ENCODE measurements around the gene ZRANB3.
A peak's percentile ranks its signal among the peaks of the same experiment; 100 is the strongest.

Gene ZRANB3

GRCh38 chr2:135271006-135271405 is 260.0 kb downstream of the ZRANB3 start:
- in situ Hi-C loops (cut with MboI; ENCODE audit: low pct_unique_long_range_greater_than_20kb, low sequenced_read_pairs): no loop called here
- no peak for DNase-seq

GRCh38 chr2:135265960-135266490 is 265.0 kb downstream of the ZRANB3 start:
- no peak for DNase-seq
- in situ Hi-C loops (cut with MboI; ENCODE audit: low pct_unique_long_range_greater_than_20kb, low sequenced_read_pairs): no loop called here

- no peak for DNase-seq
- in situ Hi-C loops (cut with MboI; ENCODE audit: low pct_unique_long_range_greater_than_20kb, low sequenced_read_pairs): no loop called here
These were observed 271.9 kb downstream of the ZRANB3 start for GRCh38 chr2:135259123-135259522.

DNA sequence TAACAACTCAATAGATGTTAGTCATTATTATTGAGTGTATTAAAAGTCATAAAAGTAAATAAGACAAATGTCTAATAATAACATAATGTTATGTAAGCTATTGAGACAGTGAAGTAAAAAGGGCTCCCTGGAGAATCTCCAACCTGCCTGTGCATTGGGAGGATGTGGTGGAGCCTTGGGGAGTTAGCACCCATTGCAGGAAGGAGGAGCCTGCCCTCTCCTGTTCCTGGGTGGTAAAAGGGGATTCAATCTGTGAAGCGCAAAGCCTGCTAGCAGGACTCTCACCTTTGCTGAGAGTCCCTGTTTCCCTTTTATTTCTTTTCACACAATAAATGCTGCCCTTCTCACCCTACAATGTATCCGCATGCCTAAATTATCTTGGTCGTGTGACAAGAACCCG is 272.8 kb downstream of the ZRANB3 start:
- no peak for DNase-seq
- in situ Hi-C loops (cut with MboI; ENCODE audit: low pct_unique_long_range_greater_than_20kb, low sequenced_read_pairs): no loop called here

DNA sequence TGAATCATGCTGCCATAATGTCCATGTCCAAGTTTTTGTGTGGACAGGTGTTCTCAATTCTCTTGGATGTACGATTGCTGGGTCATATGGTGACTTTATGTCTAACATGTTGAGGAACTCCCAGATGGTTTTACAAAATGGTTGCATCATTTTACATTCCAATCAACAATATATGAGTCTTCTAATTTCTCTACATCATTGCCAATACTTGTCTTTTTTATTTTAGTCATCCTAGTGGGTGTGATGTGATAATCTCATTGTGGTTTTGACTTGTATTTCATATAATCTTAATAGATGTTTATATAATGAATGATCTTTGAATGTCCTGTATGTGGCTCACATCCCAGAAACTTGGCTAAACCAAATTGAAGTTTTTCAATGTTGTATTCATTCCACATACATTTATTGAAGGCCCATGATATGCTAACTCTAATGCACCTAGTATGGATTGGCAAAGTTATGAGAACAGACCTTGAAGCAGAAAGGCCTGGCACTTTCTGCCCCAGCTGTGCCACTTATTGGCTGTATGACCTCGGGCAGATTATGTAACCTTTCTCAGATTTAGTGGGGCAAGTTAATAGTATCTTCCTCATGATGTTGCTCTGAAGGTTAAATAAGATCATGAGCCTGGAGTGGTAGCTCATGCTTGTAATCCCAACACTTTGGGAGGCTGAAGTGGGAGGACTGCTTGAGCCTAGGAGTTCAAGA is 273.5 kb downstream of the ZRANB3 start:
- no peak for DNase-seq
- in situ Hi-C loops (cut with MboI; ENCODE audit: low pct_unique_long_range_greater_than_20kb, low sequenced_read_pairs): no loop called here

DNA sequence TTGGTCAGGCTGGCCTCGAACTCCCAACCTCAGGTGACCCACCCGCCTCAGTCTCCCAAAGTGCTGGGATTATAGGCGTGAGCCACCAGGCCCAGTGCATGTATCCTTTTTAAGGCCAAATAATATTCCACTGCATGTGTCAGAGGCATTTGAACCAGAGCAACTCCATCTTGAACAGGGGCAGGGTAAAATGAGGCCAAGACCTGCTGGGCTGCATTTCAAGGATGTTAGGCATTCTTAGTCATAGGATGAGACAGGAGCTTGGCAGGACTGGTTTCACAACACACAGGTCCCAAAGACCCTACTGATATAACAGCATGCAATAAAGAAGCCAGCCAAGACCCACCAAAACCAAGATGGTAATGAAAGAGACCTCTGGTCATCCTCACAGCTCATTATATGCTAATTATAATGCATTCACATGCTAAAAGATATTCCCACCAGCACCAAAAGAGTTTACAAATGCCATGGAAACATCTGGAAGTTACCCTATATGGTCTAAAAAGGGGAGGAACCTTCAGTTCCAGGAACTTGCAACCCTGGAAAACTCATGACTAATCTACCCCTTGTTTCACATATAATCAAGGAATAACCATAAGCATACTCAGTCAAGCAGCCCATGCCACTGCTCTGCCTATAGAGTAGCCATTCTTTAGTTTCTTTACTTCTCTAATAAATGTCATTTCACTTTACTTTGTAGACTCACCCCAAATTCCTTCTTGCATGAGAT is 274.3 kb downstream of the ZRANB3 start:
- DNase-seq: no peak
- in situ Hi-C loops (cut with MboI; ENCODE audit: low pct_unique_long_range_greater_than_20kb, low sequenced_read_pairs): no loop called here

- in situ Hi-C loops (cut with MboI; ENCODE audit: low pct_unique_long_range_greater_than_20kb, low sequenced_read_pairs): no loop called here
- peak; percentile 70 for DNase-seq
These were observed 275.8 kb downstream of the ZRANB3 start for GRCh38 chr2:135255208-135255607.

DNA sequence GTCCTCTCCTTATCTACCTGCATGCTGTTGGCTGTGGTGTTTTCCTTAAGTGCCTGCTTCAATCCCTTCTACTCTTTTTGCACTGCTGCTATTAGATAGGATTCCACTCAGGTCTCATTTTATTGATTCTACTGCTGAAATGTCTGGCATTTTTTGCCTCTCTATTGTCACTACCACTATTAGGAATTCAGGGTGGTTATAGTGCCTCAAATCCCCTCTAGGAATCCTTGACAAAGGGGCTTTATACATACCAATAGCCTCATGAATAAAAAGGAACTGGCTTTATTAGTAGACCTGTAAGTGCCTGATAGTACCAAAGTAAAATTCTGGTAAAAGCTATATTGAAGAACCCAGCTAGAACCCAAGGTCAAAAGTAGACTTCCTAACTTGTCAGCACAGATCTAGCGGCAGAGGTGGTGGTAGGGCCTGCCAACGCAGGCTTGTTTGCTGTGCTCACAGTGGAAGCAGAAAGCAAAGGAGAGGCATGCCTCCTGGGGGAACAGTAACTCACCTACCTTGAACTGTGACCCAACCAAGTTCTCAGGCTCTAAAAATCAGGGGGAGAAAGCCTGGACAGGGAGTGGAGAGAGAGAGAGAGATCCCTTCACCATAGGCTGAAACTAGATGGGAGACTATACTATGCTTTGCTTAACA is 278.1 kb downstream of the ZRANB3 start:
- in situ Hi-C loops (cut with MboI; ENCODE audit: low pct_unique_long_range_greater_than_20kb, low sequenced_read_pairs): no loop called here
- DNase-seq: no peak

DNA sequence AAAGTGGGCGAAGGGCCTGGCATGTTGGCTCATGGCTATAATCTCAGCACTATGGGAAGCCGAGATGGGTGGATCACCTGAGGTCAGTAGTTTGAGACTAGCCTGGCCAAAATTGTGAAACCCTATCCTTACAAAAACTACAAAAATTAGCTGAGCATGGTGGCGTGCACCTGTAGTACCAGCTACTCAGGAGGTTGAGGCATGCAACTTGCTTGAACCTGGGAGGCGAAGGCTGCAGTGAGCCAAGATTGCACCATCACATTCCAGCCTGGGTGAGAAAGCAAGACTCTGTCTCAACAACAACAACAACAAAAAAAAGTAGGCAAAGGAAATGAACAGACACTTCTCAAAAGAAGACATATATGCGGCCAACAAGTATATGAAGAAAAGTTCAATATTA is 282.4 kb downstream of the ZRANB3 start:
- in situ Hi-C loops (cut with MboI; ENCODE audit: low pct_unique_long_range_greater_than_20kb, low sequenced_read_pairs): no loop called here

DNA sequence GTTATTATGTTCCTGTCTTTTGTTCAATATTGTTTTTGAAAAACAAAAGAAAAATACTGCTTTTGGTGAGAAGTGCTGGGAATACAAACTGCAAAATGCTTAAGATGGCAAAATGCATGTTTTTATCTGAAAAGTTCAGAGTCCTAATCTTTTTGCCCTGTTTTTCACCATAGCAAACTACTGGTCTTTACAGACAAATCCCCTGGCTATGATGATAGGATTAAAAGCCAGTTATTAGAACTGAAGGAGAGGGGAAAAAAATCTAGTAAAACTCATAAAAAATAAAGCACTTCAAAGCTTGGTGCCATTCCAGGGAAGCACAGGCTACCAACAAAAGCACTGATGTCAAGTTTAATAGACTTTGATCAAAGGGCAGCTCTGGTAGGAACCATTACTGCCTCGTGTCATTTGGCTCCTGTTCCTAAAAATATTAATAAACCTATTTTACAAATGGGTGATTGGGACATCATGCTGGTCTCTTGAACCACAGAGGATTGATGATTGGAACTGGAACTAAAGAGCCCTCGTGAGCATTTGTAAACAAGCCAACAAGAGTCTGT is 284.2 kb downstream of the ZRANB3 start:
- in situ Hi-C loops (cut with MboI; ENCODE audit: low pct_unique_long_range_greater_than_20kb, low sequenced_read_pairs): no loop called here
- no peak for DNase-seq

More for the DNA sequence above, 282.4 kb downstream of the ZRANB3 start:
- no peak for DNase-seq

GRCh38 chr2:135245071-135245470 is 285.9 kb downstream of the ZRANB3 start:
- in situ Hi-C loops (cut with MboI; ENCODE audit: low pct_unique_long_range_greater_than_20kb, low sequenced_read_pairs): no loop called here
- DNase-seq: peak; percentile 38

DNA sequence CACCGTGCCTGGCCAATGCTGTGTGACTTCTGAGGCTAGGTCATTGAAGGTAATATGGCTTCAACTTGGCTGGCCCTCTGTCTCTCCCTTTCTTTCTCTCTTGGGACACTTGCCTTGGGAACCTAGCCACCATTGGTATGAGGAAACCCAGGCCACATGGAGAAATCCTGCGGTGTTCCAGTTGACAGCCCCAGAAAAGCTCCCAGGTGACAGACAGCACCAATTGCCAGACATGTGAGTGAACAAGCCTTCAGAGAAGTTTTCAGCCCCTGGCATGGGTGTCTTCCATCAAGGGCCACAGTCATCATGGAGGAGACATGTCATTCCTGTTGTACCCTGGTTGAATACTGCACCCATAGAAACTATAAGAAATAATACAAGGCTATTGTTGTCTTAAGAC is 292.4 kb downstream of the ZRANB3 start:
- no peak for DNase-seq

DNA sequence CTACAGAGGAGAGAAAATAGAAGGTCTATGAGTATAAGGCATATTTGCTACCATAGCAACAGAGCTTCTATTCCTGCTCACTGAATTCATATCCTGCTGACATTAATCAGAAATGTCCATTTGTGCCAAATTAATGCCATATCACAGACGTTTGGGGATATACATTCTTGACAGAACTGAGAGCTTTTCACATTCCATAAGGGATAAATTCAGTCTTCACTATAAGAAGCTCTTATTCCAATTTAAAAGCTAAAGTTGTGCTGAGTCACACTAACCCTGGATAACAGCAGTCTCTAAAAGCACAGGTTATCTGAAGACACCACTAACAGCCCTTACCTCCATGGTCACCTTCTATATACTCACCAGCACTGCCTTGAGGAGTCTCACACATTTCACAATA is 300.9 kb downstream of the ZRANB3 start:
- in situ Hi-C loops (cut with MboI; ENCODE audit: low pct_unique_long_range_greater_than_20kb, low sequenced_read_pairs): no loop called here

More for the DNA sequence above, 292.4 kb downstream of the ZRANB3 start:
- in situ Hi-C loops (cut with MboI; ENCODE audit: low pct_unique_long_range_greater_than_20kb, low sequenced_read_pairs): no loop called here

GRCh38 chr2:135227386-135227785 is 303.6 kb downstream of the ZRANB3 start:
- DNase-seq: no peak
- in situ Hi-C loops (cut with MboI; ENCODE audit: low pct_unique_long_range_greater_than_20kb, low sequenced_read_pairs): no loop called here

More for the DNA sequence above, 300.9 kb downstream of the ZRANB3 start:
- DNase-seq: no peak

DNA sequence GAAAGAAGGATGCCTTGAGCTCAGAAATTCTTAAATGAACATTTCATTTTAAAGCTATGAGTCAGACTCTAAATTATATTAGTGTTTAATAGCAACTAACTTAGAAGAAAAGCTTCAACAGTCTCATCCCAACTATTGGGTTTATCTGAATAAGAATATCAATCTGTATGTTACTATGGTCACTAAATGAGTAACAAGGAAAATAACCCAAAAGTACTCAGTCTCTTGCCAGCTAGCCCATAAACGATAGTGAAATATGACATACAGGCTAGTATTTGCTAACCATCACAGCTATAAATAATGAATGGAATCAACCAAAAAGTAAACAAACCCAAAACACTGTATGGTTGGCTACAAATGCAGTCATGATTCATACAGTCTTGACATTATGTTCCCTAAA is 304.1 kb downstream of the ZRANB3 start:
- DNase-seq: no peak
- in situ Hi-C loops (cut with MboI; ENCODE audit: low pct_unique_long_range_greater_than_20kb, low sequenced_read_pairs): no loop called here

- in situ Hi-C loops (cut with MboI; ENCODE audit: low pct_unique_long_range_greater_than_20kb, low sequenced_read_pairs): no loop called here
- DNase-seq: no peak
These were observed 305.2 kb downstream of the ZRANB3 start for GRCh38 chr2:135225781-135226180.

GRCh38 chr2:135219226-135219625 is 311.8 kb downstream of the ZRANB3 start:
- no peak for DNase-seq
- in situ Hi-C loops (cut with MboI; ENCODE audit: low pct_unique_long_range_greater_than_20kb, low sequenced_read_pairs): no loop called here

DNA sequence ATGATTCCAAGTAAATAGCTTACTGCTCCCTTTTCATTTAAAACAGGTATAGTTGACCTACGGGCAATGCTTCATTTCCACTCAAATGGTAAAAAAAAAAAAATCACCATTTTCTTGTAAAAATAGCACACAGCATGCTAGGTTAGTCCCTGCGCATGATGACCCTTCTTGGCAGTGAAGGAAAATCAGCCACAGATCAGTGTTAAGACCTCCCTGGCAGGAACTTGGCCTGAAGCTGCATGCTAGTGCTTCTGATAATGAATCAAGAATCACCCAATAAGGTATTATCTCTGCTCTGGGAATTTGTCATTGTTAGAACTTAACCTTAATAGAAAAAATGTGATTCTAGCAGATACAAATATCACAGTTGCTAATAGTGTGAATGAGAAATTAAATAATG is 312.6 kb downstream of the ZRANB3 start:
- in situ Hi-C loops (cut with MboI; ENCODE audit: low pct_unique_long_range_greater_than_20kb, low sequenced_read_pairs): no loop called here
- DNase-seq: no peak

DNA sequence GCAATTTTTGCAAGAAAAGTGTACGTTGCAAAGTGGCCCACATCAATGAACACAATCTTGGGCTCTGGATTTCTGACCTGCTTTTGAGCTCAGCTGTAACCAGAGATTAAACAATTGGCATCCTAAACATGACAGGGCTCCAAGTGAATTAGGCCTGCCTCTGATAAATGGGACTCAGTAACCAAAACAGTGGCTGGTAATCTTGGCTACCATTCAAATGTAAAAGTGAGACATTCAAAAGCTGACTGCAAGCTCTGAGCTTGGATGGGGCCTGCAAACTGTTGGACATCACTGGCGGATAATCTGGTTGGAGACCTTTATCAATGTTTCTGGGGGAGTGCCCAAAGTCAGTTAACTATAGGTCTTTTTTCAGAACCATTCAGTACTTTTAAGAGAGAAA is 318.3 kb downstream of the ZRANB3 start:
- DNase-seq: no peak
- in situ Hi-C loops (cut with MboI; ENCODE audit: low pct_unique_long_range_greater_than_20kb, low sequenced_read_pairs): no loop called here

DNA sequence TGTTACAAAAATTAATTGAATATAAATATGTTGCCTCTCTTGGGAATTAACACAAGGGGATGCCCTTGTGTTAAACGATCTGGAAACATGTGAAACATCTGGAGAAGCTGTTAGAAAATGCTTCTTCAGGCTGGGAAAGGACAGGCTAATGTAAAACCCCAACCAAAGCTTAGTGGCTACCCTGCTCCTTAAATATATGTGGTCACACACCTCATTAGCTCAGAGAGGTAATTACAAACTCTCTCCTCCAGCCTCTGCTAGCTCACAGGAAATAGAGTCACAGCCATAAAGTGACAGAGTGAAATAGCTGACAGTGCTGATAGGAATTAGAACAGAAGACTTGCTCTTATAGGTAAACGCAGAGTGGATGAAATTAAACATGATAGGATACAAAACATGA is 323.0 kb downstream of the ZRANB3 start:
- no peak for DNase-seq
- in situ Hi-C loops (cut with MboI; ENCODE audit: low pct_unique_long_range_greater_than_20kb, low sequenced_read_pairs): no loop called here

All from KBM-7 (cell line).